Femur (tissue), 1 donor: ENCODE results near the gene PANK4.

Source experiments
- DNase-seq: peaks from one replicate; pipeline ENCODE4 v3.0.0-alpha.2; 2017

PANK4 gene

DNA sequence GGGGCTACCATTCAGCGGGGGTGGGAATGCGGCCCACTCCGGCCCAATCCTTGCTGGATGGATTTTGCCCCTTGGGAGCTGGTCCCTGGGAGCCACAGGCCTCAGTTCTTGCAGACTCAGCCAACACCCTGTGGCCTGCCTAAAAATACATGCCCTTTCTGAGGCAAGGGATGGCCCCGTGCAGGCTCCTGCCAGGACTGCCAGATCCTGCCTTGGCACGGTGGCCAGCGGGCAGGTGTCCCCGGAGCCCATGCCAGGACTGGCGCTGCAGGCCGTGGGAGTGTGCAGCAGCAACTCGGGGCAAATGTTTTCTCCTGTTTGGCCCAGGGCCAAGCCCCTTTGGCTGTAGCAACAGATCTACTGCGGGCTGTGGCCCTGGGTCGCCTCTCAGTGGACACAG is 1.6 kb upstream of the PANK4 start:
- peak; percentile 62 for DNase-seq

DNA sequence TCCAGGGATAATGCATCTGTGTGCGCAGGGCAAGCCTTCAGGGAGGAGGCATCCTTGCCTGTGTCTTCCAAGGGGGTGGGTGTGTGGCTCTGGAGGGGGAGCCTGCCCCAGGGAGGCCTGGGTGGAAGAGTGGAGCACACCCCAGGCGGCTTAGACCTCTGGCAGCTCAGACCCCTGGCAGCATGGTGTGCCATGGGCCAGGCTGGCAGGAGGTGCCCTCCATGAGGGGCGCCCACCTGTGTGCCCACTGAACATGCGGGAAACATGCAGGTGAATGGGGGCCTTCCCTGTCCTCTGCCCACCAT is 1.1 kb upstream of the PANK4 start:
- DNase-seq, result no peak

DNA sequence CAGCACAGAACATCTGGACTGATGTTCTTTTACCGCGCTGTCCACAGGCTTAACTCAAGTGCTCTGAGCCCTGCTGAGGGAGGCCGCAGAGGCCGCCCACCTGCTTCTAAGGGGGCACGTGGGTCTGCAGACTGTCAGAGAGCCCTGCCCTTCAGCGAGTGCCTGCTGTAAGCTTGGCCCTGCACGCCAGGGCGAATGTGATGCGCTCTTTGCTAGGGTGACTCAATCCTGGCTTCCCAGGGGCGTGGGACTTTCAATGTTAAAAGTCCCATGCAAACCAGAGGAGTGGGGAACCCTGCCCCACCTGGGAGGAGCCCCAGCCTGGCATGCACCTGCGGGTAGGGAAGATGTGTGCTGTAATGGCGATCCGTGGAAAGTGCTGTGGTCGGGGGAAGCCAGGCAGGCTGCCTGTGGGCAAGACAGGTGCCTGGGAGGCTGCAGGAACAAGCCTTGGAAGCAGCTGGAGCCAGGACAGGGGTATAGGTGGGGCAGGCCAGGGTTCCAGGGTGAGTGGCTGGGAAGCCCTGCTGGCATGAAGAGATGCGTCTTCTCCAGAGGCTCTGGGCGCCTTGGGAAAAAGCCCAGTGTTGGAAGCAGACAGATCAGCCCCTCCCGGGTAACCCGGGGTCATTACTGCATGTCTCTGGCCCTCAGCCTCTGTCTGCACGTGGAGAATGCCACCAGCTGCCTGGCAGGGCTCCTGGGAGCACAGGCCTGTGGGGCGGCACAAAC is 594 bp upstream of the PANK4 start:
- peak; percentile 67 for DNase-seq

DNA sequence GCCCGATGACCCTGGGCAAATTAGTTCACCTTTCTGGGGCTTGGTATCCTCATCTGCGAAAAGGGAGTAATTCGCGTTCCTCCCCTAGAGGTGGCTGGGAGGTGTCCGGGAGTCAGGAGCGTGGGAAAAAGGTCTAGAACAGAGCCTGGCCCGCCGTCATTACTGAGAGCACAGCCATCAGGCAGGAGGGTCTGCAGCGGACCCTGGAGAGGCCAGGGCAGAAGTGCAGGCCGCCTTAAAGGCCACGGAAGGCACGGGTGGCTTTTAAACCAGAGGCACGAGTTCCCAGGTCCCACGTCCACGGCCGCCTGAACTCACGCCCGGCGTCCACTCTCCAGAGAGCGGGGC is 850 bp downstream of the PANK4 start:
- DNase-seq, result no peak

DNA sequence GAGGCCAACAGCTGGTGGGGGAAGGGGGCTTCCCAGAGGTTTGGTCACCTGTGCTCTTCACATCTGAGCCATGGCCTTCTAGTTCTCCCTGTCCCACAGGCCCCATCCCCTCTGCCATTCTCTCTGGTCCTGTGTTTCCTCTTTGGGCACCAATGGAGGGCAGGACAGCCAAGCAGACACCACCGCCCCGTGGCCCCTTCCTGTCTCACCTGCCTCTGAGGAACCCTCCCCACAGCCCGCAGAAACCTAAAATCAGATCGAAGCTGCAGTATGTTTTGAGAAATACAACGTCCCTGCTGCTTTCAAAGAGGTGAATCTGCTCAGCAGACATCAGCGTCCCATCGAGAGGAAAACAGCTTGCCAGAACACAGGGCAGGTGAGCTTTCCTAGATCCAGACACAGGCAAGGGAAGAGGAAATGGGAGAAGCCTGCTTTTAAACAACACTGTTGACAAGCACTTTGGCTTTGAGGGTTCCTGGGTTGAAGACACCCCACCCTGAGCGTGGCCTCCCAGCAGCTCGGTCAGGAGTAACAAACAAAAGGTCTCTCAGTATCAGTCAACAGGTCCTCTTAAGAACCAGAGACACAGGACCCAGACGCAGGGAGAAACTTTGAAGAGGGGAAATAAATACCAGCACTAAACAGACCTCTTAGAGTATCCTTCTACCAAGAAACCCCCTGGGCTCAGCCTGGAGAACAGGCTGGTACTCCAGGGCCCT is 2.3 kb downstream of the PANK4 start:
- no peak for DNase-seq

DNA sequence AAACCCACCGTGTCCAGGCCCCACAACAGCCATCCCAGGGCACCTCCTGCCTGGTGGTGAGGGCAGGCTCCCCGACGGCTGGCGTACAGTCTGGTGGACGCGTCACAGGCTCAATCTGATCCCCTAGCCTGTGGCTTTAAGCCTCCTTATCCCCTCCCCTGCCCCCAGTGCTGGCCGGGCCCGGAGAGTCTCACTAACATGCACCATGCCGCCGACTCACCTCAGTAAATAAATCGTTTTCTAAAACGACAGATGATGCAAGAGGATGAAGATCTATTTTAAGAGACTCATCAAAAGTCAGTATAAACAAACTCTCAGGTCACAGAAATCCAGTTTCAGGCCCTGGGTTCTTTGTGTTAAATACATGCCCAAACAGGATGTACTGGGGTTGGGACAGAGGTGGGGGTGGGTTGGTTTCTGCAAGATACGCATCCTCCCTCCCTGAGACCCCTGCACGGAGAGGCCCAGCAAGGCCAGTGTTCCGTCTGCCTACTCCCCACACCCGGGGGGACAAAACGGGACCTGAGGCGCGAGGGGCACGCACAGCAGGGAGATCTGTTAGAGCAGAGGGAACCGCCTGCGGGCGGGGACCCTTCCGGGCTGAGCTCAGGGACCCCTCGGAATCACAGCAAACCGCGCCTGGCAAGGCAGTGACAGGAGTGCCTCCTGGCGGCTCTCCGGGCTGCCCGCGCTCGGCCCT is 3.1 kb downstream of the PANK4 start:
- no peak for DNase-seq

DNA sequence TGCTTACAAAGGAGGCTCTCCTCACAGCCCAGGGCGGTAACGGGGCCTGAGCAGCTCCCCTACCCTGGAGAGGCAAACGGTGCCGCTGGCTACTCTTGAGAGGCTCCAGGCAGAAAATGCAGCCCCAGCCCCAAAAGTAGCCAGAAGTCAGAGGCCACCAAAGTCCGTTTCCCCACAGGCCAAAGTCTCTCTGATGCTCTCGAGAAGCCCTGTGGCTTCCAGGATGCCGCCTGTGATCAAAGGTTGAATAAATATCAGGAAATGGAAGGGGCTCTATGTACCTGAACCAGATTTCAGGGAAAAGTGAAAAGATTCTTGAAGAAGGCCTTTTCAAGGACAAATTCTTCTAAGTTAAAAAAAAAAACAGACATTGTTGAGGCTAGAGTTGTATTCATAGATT is 4.2 kb downstream of the PANK4 start:
- DNase-seq, result no peak

DNA sequence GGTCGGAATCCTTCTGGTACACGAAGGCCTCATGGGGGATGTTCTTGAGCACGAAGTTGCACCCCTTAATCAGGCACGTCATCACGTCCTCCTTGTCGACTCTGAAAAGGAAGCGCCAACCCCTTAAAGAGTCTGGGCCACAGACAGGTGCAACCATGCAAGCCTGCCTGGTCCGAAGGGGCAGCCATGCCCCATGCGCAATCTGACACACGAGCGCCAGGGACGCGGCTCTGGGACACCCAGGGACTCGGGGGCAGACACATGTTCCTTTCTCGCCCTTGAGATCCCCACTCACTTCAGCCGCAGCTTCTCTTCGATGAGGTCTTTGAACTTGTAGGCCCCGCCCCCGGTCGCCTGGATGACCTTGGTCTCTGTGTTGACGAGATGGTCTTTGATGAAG is 5.6 kb downstream of the PANK4 start:
- DNase-seq, result no peak

DNA sequence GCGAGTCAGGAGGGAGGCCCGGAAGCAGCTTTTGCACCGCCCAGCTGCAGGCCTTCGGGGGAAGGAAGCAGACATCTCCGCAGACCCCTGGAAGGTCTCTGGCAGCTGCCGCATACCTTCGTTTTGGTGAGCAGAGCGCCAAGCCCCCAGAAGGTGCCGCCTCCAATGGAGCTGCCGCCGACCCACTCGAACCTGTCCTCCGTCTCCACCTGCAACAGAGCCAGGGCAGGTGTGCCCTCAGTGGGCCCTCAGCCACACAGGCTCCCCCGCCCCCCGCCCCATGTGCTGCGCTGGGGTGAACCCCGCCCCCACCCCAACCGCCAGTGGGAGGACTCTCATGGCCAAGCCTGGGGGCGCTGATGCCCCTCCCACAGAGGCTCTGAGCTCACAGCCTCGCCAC is 6.2 kb downstream of the PANK4 start:
- DNase-seq, result no peak

DNA sequence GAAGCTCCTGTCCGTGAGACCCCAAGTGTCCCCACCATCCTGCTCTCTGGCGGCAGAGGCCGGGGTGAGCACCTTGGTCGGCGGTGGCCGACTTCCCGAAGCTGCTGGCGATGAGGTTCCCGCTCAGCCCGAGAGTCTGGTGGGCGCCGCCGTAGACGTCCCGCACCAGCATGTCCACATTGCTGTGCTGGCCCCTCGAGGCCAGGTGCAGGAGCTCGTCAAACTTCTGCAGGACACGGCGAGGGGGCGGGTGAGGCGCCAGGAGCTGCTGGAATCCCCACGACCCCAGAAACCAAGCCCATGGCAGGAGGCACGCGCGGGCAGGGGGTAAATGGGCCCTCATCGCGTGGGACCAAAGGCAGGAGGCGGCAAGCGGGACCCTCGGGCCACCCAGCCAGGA is 6.7 kb downstream of the PANK4 start:
- no peak for DNase-seq

DNA sequence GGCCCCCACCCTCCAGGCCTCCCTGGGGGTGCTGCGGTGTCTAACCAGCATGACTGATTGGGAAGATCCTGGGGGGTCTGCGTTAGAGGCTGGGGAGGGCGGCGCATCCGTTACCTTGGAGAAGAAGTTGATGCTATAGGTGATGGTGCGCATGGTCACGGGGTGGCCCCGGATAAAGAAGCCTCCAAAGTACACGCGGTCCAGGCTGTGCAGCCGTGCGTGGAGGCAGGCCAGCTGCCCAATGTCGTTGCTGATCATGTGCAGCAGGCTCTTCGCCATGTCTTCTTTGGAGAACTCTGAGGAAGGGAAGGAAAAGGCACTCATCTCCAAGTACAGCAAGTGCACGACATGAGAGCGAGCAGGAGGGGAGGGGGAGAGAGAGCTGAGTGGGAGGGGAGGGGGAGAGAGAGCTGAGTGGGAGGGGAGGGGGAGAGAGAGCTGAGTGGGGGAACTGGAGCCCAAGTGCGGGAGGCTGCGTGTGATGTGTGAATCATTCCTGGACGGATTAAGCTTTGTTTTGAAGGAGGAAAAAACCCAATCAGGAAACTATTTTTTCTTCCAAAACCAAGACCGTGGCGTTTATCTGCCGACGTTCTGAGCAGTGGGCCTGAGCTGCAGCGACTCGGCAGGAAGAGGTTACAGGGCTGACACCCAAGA is 7.2 kb downstream of the PANK4 start:
- no peak for DNase-seq

DNA sequence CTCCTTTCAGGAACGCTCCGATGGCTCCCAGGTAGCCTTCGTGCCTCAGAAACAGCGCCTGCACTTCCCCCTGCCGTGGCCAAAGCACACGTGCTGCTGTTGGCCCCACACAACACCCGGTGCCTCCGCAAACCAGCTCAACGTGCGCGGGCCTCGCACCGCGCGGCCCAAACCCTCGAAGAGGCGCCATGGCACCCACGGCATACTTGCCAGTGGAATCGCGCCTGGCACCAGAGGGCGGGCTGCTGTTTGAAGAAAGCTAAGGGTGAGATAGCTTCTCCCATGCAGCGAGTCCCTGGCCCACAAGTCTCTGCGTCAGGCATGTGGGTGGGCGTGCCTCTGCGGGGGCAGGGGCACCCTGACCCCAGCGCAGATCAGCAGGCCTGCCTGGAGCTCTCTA is 7.9 kb downstream of the PANK4 start:
- no peak for DNase-seq

DNA sequence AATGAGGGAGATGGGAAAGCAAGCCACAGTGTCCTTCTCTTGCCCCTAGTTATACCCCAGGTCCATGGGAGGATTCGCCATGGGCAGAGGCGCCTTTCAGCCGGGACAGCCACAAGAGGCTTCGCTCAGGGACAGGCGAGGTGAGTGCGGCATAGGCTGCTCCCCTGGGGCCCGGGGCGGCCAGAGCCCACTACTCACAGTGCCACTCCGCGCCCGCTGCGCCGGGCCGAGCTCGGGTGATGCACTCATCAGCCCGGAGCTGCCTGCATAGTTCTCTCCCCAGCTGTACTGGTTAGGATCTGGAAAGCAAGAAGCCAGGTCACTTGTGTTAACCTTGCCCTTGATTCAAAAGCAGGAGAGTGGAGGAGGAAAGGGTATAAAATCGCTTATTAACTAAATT is 8.4 kb downstream of the PANK4 start:
- DNase-seq, result no peak

DNA sequence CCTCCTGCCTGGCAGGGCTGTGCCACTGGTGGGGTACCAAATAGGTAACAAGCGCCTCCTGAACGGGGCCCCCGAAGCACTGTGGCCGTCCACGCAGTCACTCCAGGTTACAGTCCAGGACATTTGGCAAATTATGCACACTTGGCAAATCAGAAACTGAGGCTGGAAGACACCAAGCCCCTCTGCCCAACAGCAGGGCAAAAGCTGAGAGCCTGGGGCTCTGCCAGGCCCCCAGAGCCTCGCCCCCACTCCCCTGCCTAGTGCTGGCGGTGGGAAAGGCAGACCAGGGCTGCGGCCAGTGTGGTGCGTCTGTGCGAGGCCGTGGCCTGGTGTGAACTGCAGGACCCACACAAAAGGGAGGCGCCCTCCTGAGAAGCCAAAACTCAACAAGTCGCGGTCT is 9.4 kb downstream of the PANK4 start:
- no peak for DNase-seq

DNA sequence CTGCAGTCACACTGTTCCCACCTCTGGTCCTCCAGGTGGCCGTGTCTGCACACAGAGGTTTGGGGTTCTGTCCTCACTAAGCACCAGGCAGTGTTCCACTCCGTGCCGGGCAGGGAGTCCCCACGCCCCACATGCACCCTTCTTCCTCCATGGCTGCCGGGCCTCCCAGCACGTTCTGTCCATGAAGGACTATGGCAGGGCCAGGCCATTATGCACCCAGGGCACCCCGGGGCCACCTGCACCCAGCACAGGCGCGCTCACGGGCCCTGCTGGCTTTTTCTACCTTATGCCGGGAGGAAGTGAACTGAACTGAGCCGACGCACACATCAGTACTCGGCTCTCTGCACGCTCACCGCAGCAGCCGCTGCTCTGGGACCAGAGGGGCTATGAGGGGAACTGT is 10.3 kb downstream of the PANK4 start:
- DNase-seq, result no peak

DNA sequence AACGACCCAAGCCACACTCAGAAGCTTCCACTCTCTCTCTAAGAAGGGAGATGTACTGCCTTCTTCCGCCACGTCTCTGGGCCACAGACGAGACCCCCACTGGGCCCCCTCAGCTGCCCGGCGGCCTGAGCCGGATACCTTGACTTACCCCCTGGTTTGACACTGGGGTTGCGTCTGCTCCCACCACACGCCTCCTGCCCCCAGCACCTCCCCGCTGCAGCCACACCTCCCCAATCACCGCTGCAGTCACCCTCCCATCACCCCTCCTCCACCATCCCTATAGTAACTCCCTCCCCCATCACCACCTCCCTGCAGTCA is 10.7 kb downstream of the PANK4 start:
- no peak for DNase-seq

DNA sequence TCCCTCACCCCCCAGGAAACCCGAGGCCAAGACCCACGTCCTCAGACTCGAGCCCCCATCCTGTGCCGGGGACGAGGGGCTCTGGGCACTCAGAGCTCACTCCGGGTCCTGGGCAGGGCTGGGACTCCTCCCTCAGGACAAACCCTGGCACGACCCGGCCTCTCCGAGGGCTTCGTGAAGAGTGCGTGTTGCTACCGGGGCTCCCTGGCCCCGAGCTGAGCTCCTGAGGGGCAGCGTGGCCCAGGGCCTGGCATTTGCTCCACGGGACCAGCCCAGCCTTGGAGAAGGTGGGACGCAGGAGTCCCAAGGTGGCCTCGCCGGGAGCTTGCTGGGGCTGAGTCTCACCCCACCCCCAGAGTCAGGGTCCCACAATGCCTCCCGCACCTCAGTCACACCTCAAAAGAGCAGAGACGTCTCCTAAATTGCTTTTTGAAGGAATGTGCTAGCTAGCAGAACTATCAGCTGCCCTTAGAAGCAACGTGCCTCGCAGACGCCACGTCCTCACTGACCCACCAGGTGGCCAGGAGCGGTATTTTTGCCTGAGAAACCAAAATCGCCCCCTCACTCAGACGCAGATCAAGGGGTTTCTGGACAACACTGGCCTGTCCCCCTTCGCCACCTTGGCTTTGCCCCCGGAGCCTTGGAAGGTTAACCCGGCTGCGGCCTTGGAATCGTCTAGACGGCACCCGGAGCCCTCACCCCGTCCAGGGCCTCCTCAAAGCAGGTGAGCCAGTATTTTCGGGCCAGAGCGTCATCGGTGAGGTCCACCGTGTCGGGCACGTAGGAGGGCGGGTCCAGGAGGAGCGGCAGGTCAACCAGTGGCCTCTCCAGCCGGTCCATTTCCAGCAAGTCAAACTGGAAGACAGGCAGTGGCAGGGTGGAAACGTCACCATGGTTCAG is 11.3 kb downstream of the PANK4 start:
- no peak for DNase-seq

DNA sequence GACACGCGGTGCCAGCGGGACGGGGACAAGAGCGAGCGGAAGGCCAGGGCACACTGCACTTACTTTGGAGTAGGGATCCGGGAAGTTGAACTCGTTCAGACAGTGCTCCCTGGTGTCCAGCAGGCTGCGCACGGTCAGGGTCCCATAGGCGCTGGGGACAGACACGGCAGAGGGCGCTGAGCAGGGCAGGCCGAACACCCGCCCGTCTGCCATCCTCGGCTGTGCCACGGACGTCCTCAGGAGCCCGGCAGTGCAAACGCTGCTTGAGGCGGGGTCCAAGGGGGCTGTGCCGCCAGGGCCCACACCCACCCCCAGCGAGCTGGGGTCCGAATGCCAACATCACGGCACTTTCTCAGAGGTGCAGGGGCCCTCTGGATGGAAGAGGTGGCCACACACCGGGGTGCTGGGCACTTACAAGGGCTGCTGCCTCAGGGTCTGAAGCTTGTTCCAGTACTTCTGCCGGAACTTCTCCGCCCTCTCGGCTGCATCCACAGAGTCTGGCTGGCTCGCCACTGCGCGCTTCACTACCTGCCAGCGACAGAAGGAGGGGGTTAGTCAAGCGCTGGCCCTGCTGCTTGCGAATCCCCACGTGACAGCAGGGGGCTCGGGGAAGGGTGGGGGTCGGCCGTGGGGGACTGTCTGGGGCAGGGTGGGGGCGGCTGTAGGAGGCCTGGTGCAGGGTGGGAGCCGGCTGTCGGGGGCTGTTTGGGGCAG is 12.3 kb downstream of the PANK4 start:
- DNase-seq, result no peak

DNA sequence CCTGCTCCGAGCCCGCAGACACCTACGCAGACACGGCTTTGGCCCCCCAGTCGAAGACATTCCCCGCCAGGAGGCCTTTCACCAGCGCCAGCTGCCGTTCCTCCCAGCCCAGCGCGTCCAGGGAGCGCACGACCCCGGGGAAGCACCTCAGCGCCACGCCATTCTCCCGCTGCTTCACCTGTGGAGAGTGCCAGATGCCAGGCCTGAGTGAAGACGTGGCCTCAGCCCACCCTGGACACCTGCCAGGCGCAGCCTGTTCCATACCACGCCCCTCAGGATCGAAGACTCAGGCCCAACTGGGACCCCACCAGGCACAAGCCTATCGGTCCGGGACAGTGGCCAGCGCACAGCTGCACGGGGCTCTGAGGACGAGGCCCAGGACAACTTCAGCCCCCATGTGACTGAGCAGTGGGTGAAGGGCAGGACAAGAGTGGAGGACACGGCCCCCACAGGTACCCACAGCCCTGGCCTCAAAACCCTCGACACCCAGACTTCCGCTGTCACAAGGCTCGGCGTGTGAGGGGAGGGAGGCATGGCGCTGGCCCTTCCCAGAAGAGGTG is 13.5 kb downstream of the PANK4 start:
- no peak for DNase-seq

DNA sequence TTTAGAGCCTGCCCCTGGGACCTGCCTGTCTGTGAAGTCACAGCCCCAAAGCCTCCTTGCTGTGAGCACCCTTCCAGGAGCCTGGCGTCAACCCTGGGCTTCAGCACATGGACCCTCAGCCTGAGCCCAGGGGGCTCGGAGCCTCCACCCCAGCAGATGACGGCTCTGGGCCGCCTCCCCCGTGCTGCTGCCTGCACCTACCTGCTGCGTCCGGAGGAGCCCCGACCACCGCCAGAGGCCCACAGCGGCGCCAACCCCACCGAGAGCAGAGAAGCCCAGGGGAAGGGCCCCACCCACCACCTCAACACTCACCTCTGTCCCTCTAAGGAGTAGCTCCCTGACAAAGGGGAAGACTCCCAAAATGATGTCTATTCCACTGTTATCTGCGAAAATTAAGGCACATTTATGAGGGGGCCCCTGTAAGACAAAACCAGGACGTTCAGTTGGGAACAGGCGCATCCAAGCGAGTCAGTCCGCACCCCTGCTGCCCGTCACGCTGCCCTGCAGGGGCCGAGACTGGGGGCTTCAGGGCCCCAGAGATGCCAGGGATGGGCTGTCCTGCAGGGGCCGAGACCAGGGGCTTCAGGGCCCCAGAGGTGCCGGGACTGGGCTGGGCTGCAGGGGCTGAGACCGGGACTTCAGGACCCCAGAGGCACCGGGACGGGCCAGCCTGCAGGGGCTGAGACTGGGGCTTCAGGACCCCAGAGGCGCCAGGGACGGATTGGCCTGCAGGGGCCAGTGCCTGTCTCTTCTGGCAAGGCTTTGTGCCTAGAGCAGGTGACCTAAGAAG is 15.8 kb downstream of the PANK4 start:
- no peak for DNase-seq

DNA sequence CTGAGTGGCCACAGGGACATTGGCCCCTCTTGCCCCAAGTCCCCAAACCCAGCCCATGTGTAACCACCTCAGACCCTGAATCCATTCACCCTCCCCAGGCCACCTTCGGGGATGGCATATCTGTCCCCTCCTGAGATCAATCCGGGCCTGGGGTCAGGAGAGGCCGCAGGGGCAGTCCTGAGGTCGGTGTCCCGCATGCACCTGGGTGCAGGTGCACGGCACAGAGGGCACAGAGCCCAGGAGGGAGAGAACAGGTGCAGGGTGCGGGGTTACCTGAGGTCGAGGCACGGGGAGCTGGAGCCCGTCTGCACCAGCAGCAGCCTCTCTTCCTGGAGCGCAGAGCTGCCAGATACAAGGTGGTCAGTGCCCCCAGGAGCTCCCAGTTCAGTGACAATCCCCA is 16.8 kb downstream of the PANK4 start:
- DNase-seq, result no peak
